HG03432 (cell line): Measurements from ENCODE around the gene TMEM214.

Experiments used
- ATAC-seq: cut with Tn5 transposase; IDR thresholded peaks from one replicate; pipeline ENCODE4 v1.9.1; 2021; ENCODE audit warnings: mild to moderate bottlenecking, moderate library complexity; ENCODE audit not compliant: unreplicated experiment

Gene TMEM214

DNA sequence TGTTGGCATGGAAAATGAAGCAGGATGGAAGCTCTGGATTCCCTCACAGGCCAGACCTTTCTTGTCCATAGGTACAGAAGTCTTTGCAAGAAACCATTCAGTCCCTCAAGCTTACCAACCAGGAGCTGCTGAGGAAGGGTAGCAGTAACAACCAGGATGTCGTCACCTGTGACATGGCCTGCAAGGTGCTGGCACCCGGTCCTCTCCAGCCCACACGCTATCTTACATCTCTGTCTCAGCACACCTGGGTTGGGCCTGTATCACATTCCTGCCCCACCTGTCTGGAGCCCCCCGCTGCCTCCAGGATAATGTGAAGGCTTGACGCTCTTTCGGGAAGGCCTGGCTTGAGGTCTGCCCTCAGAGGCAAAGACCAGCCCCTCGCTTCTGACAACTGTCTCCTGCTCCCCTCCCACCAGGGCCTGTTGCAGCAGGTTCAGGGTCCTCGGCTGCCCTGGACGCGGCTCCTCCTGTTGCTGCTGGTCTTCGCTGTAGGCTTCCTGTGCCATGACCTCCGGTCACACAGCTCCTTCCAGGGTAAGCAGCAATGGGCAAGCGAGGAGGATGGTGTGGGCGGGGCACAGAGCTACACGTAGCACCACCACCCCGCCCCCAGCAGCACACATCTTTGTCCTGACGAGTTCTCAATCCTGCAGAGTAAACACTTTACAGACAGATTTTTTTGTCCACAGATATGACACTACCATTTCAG is 6.0 kb downstream of the TMEM214 start:
- ATAC-seq: no peak

DNA sequence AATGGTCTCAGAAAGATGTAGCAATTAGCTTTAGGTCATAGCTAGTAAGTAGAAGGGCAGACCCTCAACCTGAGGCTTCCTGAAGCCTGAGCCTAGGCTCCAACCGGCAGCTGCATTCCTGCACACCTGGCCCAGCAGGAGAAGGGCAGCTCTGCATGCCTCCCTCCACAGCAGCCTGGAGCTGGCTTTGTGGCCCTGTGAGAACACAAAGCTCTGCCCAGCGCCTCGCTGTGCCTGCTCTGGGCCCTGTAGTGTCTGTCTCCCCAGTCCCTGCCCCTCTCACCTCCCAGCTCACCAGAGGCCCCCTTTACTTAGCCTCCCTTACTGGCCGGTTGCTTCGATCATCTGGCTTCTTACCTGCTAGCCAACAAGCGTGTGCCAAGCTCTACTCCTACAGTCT is 6.7 kb downstream of the TMEM214 start:
- no peak for ATAC-seq

DNA sequence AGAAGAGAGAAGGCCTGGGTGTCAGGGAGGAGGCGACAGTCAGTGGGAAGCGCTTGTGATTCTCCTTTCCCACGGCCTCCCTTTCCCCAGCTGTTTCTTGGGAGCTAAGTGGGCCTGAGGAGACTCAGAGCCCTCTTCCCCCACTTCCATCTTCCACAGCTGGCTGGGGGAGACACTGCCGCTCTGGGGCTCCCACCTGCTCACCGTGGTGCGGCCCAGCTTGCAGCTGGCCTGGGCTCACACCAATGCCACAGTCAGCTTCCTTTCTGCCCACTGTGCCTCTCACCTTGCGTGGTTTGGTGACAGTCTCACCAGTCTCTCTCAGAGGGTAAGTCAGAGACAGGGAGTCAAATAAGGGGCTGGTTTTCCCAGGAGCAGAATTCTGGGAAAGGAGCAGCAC is 7.1 kb downstream of the TMEM214 start:
- ATAC-seq: no peak

DNA sequence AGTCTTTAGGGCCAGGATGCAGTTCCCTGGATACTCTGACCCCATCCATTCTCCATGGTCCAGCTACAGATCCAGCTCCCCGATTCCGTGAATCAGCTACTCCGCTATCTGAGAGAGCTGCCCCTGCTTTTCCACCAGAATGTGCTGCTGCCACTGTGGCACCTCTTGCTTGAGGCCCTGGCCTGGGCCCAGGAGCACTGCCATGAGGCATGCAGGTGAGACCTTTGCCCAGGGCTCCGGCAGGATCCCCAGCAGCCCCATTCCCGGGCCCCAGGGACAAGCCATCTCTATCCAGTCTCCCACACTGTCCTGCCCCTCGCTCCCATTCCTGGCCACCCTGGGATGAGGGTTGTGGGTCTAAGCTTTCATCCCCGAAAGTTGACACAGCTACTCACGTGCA is 7.5 kb downstream of the TMEM214 start:
- ATAC-seq: no peak

DNA sequence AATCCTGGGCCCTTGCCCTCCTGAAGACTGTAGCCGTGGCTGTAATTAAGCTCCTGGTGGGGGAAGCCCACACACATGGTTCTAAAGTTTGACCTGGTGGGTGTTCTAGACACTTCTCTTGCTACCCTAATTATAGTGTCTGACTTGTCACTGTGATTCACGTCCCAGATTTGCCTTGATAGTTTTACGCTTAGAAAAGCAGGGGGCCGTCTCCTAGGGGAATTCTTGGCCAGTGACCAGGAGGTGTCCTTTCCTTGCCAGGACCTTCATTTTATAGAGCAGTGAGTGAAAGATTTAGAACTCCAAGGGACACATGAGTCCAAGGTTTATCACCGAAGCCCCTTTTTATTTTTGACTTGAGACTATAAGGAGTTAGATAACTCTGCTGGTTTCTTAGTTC is 9.0 kb downstream of the TMEM214 start:
- peak; percentile 16 for ATAC-seq

DNA sequence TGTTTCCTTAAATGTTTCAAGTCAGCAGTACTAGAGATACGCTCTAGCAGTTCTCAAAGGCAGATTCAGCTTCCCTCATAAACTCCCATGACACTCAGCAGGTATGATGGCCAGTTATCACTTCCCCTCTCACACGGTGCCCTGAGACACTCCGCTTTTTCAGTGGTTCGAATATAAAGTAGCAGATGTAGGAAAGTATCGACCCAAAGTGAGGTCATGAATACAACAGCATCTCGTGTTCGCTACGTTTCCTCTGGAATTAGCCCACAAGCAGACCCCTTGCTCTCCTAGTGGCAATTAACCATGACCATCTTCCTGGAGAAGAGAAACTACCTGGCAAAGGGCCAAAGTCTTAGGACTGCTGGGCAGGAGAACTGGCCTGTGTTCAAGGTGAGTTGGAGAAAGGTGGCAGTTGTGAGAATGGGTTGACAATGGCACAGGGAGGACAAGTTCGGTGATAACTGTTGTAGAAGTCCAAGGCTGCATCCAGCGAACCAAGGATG is 9.4 kb downstream of the TMEM214 start:
- ATAC-seq: peak; percentile 62

DNA sequence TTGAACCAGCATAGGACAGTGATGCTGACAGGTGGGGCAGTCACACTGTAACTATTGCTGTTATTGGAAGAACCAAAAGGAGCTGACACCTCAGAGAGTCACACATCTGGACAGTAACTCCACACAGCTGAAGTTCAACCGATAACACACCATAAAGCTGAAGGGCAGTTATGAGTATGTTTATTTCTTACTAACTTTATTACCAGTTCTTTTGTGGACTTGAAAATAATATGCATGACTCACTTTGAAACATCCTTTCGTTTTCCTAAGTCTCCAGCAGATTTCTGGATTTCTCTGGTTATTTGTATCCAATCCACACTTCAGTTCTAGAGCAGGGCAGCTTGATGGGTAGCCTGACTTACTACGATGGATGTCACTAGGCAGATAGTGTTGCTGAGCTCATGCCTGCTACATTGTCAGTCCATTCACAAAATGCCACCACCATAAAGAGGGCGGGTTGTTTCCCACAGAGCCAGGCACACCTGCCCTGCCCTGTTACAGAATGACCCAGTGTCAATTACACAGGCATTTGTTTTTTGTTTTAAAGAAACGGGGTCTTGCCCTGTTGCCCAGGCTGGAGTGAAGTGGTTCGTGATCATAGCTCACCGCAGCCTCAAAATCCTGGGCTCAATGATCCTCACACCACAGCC is 10.3 kb downstream of the TMEM214 start:
- ATAC-seq: no peak

DNA sequence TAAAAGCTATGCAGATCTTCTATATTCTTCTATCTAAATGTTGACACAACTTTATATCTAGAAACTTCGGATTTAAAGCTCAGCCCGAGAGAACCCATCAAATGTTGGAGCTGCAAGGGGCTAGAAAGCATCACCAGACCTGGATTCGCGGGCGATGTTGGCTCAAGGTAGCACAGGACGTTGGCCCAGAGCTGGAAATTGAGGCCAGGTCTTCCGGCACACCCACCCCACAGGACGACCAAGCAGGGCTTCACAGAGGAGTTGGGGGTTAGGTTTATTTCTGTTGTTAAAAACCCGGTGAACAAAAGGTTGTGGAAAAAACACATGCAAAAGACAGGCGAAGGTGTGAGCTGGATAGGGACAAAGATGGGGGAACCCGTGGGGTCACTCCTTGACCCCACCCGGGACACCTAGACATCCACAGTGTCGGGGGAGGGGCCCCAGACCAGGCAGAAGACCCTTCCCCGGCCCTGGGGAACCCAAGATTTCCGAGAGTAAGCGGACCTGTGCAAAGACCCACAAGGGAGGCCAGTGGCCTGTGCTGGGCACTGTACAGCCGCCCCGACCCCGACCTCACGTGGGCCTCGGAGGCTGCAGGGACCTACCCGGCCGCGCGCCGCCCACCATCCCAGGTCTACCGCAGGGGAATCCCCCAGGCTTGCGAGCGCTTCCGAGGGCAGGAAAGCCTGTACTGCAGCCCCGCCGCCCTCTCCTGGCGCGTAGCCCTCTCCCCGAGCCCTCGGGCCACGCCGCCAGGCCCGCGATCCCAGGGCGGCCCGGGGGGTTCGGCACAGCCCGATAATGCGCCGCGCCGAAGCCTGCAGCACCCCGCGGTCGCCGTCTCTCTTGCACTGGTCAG is 16.9 kb downstream of the TMEM214 start:
- ATAC-seq: peak; percentile 35

DNA sequence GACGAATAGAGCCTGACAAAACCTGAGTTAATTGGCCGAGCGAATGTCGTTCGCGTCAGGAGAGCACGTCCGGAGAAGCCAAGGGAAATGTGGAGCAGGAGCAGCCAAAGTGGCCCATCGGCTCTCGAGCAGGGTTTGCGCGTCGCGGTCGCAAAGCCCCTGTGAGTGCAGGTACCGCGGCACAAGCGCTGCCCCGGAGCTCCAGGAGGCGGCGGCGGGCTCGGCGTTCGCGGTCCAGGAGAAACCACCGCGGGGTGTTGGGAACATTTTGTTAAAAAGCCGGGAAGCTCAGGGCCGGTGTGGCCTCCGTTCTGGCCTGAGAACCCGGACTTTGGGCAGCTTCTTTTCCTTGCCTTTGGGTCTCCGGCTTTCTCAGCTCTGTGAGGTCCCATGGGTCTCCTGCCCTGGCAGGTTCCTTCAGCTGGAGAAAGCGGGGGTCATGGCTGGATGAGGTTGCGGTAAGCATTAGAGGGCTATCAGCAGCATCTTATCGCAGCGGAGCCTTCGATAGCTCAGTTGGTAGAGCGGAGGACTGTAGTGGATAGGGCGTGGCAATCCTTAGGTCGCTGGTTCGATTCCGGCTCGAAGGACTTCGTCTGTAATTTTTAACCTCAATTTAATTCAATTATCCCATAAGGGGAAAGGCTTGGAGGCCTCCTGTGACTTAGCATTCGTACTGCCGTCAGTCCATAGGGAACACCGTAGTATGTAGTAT is 17.7 kb downstream of the TMEM214 start:
- ATAC-seq: peak; percentile 55

DNA sequence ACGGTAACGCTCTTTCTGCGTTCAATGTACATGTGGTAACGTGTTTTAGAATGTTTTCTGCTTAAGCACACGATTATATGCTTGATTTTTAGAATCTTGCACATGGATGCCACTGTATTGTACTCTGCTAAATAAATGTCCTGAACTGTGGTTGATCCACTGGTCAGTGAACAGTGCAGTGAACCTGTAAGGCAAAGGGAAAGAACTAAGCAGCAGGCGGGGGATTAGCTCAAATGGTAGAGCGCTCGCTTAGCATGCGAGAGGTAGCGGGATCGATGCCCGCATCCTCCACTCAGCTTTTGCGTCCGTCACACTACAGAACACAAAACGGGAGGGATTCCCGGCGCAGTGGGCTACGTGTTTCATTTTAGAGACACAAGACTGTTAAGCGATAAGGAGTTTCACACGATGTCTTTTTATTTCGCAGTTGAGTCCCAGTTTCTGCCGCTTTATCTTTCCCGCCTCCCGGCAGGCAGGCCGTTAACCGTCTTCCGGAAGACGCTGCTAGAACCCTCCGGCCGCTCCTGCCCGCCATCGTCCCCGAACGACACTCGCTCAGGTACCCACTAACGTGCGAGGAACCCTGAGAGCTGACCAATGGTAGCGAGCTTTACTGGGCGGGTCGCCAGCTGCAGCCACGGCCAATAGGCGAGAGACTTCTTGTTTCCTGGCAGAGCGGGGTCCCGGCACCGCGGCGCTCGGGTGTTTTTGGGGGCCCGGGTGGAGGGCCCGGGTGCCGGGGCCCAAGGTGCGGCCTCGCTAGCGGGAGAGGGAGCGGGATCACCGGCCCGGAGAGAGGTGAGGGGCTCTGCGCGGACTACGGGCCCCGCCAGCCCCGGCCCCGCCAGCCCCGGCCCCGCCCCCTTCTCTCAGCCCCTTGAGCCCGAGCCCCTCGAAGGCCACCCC is 18.5 kb downstream of the TMEM214 start, which contains the start of gene AGBL5:
TSS of gene AGBL5 (plus strand) at position 673 of the 906 bp plus-strand sequence. CDS start 1,291 bp downstream, outside the sequence.
- peak; percentile 72 for ATAC-seq

DNA sequence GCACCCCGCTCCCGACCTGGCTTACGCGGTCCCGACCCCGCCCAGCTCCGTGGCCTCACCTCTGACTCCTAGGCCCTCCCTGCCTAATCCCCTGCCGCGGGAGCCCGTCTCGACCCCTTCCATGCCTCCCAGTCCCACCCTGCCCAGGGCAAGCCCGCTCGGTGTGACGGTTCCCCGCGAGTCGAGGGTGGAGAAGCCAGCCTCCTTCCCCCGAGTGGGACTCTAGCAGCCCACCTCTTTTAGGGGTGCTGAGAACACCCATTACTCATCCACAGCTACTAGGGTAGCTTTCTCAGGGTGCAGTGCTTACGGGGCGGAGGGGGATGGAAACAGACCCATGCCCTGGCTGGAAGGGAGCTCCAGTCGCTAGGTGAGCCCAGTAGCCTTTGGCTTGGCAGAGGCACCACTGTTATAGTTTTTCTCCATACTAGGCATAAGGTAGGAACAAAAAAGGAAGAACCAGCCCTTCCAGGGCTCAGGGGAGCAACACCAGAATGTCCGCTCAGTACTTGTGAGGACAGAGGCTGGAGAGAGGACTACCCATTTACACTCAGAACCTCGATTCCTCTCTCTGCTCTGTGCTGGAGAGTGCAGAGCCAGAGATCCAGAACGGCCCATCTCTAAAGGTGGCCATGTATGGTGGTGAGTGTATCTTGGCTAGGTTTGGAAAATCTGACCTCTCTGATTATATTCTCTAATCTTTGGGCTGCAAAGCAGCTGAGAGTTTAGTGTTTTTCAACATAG is 19.3 kb downstream of the TMEM214 start:
- no peak for ATAC-seq

DNA sequence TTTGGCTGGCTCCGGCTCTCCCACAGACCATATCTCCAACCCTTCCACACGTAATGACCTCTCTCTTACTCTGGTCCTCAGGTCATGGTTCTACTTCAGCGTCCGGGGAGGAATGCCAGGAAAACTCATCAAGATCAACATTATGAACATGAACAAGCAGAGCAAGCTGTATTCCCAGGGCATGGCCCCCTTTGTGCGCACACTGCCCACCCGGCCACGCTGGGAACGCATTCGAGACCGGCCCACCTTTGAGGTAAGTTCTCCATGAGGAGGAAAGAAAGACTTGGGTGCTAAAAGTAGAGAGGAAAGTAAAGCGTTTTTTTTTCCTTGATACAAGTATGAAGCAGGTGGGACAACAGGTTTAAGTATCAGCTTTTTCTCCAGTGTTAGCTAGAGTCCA is 20.6 kb downstream of the TMEM214 start:
- ATAC-seq: no peak

DNA sequence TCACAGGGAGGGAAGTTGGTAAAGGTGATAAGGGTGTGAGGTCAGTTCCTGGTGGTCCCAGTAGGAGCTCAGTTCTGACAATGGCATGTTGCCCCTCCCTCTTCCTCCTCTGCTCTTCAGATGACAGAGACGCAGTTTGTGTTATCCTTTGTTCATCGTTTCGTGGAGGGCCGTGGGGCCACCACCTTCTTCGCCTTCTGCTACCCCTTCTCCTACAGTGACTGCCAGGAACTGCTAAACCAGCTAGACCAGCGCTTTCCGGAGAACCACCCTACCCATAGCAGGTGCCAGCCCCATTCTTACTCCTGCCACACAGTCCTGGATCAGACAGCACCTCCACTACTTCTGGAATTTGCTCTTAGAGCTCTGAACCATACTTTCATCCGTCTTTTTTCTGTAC is 21.0 kb downstream of the TMEM214 start:
- ATAC-seq: no peak

DNA sequence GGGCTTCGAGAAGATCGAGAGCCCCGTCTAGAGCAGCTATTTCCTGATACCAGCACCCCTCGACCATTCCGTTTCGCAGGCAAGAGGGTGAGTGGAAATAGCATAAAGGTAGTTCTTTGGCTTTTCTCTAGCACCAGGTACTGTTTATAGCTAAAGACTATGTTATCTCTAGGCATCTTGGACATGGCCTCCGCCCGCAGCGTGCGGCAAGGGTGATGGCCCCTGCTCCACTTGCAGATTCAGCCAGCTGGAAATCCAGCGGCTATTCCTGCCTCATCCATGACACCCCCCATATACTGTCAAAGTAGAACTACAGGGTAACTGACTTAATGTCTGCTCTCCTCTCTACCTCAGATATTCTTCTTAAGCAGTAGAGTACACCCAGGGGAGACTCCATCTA is 22.0 kb downstream of the TMEM214 start:
- ATAC-seq: no peak

DNA sequence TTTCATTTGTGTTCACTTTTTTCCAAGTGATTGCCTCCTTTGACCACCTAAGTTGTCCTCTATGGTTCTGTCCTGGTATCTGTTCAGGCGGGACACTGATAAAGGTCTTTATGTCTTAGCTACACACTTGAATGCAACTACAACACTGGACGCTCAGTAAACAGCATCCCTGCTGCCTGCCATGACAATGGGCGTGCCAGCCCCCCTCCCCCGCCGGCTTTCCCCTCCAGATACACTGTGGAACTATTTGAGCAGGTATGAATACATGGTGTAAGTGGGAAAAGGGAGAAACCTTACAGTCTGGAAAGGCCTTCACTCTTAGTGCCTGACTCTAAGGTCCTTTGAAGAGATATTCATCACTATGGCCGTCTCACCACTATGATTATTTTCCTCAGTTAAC is 24.4 kb downstream of the TMEM214 start:
- ATAC-seq: no peak

DNA sequence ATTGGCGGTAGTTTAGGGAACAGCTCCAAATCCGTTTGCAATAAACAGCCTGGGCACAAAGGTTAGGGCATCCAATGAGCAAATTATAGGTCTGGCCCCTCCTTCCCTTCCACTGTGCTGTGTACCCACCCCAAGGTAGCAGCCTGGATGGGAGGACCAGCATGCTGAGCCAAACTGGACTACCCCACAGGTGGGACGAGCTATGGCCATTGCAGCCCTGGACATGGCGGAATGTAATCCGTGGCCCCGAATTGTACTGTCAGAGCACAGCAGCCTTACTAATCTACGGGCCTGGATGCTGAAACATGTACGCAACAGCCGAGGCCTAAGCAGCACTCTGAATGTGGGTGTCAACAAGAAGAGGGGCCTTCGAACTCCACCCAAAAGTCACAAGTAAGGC is 25.4 kb downstream of the TMEM214 start:
- ATAC-seq: no peak

DNA sequence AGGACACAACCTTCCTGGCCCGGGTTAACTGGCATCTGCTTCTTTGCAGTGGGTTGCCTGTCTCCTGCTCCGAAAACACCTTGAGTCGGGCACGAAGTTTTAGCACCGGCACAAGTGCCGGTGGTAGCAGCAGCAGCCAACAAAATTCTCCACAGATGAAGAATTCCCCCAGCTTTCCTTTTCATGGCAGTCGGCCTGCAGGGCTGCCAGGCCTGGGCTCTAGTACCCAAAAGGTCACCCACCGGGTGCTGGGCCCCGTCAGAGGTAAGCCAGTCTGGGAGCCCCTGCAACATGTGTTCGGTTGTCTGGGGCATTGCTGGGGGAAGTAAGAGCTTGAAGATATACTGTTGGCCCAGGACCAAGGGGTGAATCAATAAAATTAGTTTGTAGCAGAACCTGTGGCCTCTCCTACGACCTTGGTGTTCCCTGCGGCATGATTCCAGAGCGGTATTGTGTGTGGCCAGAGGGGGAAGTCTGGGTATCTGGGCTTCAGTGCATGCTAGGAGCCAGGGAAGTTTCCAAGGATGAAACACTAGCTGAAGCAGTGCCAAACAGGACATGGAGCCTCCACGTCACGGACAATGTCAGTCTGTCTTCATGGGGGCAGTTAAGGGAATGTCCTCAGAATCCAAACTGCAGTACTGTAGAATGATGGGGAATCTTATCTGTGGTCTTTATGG is 26.5 kb downstream of the TMEM214 start:
- no peak for ATAC-seq

DNA sequence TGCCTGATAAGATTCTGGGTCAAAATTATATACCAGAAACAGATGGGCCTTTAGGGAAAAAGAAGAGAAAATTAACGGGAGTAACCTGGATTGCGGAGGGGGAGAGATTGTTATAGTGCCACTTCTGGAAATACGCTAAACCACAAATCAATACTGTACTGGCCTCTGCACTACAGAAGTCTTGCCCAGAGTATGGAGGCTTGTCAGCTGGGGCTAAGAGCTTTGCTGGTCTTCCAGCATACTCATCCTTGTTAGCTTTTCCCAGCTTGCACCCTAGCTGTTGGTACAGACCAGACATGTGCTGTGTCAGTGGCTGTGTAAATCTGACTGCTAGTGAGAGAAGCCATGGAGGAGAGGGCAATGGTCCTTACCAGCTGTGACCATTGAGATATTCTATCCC is 27.6 kb downstream of the TMEM214 start:
- no peak for ATAC-seq

DNA sequence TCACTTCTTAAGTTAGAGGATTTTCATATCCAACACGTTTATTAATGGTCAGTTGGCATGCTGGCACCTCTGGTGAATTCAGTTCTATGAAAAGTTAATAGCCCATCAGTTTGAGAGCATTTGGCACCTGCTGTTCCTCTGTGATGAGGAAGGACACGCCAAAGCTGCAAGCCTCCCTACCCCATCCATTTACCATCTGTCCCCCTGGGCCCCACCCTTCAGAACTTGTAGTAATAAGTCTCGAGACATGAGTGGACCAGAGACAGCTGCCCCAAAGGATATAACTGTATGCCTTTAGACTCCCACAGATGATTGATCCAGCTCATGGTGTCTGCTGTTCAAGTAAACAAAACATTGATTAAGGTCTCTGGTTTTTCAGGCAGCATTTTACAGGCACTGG is 32.4 kb downstream of the TMEM214 start:
- ATAC-seq: no peak
